ENCODE data around the gene SMIM38. TPM values are rescaled to one million over a fixed set of nuclear protein-coding genes. Genes with fewer than 3 reads are reported as not detected.

Gene SMIM38
- total RNA-seq, 1 donor from 2014 or later, result 1.1 TPM

DNA sequence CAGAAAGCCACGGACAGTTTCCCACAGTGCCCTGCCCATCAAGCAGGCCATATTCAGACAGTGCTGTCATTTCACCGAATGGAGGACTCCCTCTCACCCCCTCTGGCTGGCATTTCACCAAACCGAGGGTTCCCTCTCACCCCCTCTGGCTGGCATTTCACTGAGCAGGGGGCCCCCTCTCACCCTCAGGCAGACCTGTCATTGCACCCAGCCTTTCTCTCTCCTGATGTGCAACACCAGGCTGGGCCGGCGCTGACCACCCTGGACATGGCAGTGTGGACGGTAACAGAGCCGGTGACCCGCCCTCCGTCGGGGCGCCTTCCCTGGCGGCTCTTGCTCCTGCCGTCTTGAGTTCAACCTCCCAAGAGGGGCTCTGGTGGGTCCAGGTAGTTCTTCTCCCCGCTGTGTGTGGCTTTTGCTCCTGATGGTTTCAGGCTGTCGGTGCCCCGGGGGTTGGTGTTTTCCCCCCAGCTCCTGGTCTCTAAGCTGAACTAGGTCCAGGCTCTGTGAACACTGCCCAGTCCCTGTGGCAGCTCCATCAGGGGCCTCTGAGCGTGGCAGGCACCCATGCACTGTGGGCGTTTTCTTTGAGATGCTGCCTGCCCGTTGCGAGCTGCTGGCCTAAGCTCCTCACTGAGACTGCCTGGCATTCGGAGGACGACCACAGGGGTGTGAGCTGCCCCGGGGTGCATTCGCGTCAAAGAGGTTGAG, 46.9 kb downstream of the SMIM38 start:
- no peak for DNase-seq (ENCODE audit: low spot score)

- no peak for DNase-seq (ENCODE audit: low spot score)
These were observed 47.6 kb downstream of the SMIM38 start for GRCh38 chr11:69203381-69203780.

DNA sequence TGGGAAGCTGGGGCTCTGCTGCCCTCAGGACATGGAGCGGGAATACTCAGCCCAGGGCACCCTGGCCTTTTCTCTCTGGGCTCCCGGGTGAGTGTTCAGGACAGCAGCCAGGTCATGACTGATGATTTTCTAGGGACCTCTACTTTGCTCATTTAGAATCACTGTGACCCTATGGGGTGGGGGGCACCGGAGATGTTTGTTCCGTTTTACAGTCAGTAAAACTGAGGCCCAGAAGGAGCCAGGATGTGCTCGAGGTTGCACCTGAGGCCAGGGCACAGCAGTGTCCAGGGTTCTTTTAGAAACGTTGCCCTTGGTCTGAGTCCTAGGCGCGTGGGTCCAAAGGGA, 48.1 kb downstream of the SMIM38 start:
- DNase-seq (ENCODE audit: low spot score), result no peak

DNA sequence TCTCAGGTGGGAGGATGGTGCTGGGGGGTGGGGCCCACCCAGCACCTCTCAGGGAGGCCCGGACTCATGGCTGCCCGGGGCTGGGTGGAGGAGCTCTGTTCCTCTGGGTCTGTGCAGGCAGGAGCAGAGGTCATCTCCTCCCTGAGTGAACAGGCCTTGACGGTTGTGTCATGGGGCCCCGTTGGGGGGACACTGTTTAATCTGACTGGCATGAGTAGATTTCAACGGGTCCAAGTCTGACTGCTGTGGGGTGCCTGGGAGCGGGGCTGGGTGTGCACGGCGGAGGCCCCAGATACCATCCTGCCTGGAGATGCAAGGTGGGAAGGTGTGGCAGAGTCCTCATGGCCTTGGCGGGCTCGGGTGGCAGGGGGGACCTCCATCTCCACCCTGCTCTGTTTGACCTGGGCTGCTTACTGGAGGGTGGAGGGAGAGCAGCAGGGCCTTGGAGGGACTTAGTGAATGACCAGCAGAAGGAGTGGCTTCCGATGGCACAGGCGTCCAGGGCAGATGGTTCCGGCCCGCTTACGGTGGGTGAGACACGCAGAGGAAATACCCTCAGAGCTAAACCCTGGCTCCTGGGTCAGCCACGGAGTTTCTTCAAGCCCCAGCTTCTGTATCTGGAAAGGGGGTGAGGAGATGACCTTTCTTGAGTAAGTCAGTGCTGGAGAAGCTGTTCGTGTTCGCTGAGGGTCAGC, 48.7 kb downstream of the SMIM38 start:
- no peak for DNase-seq (ENCODE audit: low spot score)

- DNase-seq (ENCODE audit: low spot score), result no peak
These were observed 49.4 kb downstream of the SMIM38 start for GRCh38 chr11:69204941-69205742.

Other genes with a start within 250 kb of the SMIM38 start
- not detected for gene MRGPRD, start 174.9 kb upstream of the SMIM38 start, total RNA-seq
- 75.2 TPM for gene MRGPRF, start 142.7 kb upstream of the SMIM38 start, total RNA-seq
- 27.9 TPM for gene TPCN2, start 107.0 kb upstream of the SMIM38 start, total RNA-seq
- gene MYEOV, start 138.2 kb downstream of the SMIM38 start, total RNA-seq, result not detected

All from ureter (tissue), 1 donor.